Endothelial cell of umbilical vein (primary cell): ENCODE results near the gene ZC2HC1B. TPM values are rescaled to one million over a fixed set of nuclear protein-coding genes. Genes with fewer than 3 reads are reported as not detected.
"Not testable (repeated sequence)": the region's sequence is repeated elsewhere in the genome, so short reads cannot be mapped to it uniquely, and the experiment has no call there.

Experiments used
- BruUV-seq: library from RNA; stranded (reverse); fragments of 400-500 nt; replicated peaks from 2 replicates; lab custom pipeline; 2021; lab: Mats Ljungman, UMichigan
- CTCF ChIA-PET: fragments of 300-600, 350-600 bp; sonication (Branson Sonifier 250); formaldehyde crosslinking; loops from one replicate; lab custom pipeline; 2021; ENCODE audit warnings: antibody characterized with exemption, inconsistent platforms; lab: Charles Lee
- POLR2A ChIA-PET: fragments of 300-600, 350-600 bp; sonication (Branson Sonifier 250); formaldehyde crosslinking; loops from one replicate; lab custom pipeline; 2021; ENCODE audit warnings: antibody characterized with exemption, inconsistent platforms; lab: Charles Lee
- DNase-seq: peaks from one replicate; pipeline ENCODE4 v3.0.0-alpha.2; 2011; ENCODE audit warnings: low read depth, low spot score
- FAIRE-seq: peaks from 2 replicates; lab custom pipeline; 2011; peaks lifted over from hg19 to GRCh38; lab: Jason Lieb, UNC
- H2AFZ ChIP-seq: 2 replicates; pipeline ENCODE4 v1.6.0; 2012; ENCODE audit warnings: low read depth, low read length, control low read depth, inconsistent platforms
- H3K27ac ChIP-seq: 2 replicates; pipeline ENCODE4 v1.5.1; 2011; ENCODE audit warnings: low read depth, mild to moderate bottlenecking, control low read depth, low read length, moderate library complexity; ENCODE audit not compliant: insufficient read depth
- H3K27me3 ChIP-seq, 2 experiments: 2 replicates each; pipeline versions ENCODE4 v1.6.0 to v1.6.1; 2011; ENCODE audit warnings: low read length in 2 of 2, mixed read lengths in 1 of 2; ENCODE audit not compliant: control insufficient read depth in 2 of 2, insufficient read depth in 2 of 2
- H3K36me3 ChIP-seq, 2 experiments: 2 replicates in 1 of 2; 3 replicates in 1 of 2; pipeline ENCODE4 v1.5.1; 2011; ENCODE audit warnings: low read length in 2 of 2, mild to moderate bottlenecking in 1 of 2, moderate library complexity in 1 of 2; ENCODE audit not compliant: control insufficient read depth in 2 of 2, insufficient read depth in 2 of 2; ENCODE audit errors: extremely low read depth in 1 of 2
- H3K4me1 ChIP-seq: 3 replicates; pipeline ENCODE4 v1.5.1; 2011; ENCODE audit warnings: mild to moderate bottlenecking, low read length; ENCODE audit not compliant: control insufficient read depth, insufficient read depth; ENCODE audit errors: extremely low read depth
- H3K4me2 ChIP-seq: 2 replicates; pipeline ENCODE4 v1.6.1; 2011; ENCODE audit warnings: low read length, control low read depth, mixed read lengths; ENCODE audit not compliant: insufficient read depth
- H3K4me3 ChIP-seq, 3 experiments: fragments of 200-600 bp in 1 of 3; sonication (generic), shearing (Covaris generic) in 1 of 3; replicated peaks in 1 of 3; 2 replicates each; pipeline ENCODE4 v1.5.1; 2011 to 2016; ENCODE audit warnings: control low read depth in 3 of 3, low read length in 3 of 3, mild to moderate bottlenecking in 2 of 3, inconsistent platforms in 1 of 3, low read depth in 1 of 3, moderate library complexity in 1 of 3; ENCODE audit not compliant: insufficient read depth in 1 of 3
- H3K79me2 ChIP-seq: 2 replicates; pipeline ENCODE4 v1.6.0; 2012; ENCODE audit warnings: low read length, inconsistent platforms; ENCODE audit not compliant: control insufficient read depth, insufficient read depth
- H3K9ac ChIP-seq: replicated peaks from 2 replicates; pipeline ENCODE3; 2011; ENCODE audit warnings: low read length, control low read depth; ENCODE audit not compliant: insufficient read depth; ENCODE audit errors: extremely low read depth
- H3K9me1 ChIP-seq: replicated peaks from 3 replicates; pipeline ENCODE4 v1.6.0; 2011; ENCODE audit warnings: mild to moderate bottlenecking, low read length; ENCODE audit not compliant: control insufficient read depth, insufficient read depth; ENCODE audit errors: extremely low read depth
- H3K9me3 ChIP-seq: replicated peaks from 2 replicates; pipeline ENCODE4 v1.5.1; 2012; ENCODE audit warnings: low read length, inconsistent platforms; ENCODE audit not compliant: control insufficient read depth, insufficient read depth
- H4K20me1 ChIP-seq: replicated peaks from 2 replicates; pipeline ENCODE3; 2011; ENCODE audit warnings: mild to moderate bottlenecking, low read length; ENCODE audit not compliant: control insufficient read depth, insufficient read depth; ENCODE audit errors: extremely low read depth
- JUN ChIP-seq: IDR thresholded peaks from 2 replicates; pipeline ENCODE4 v1.6.1; 2011; ENCODE audit warnings: borderline replicate concordance, low read depth; ENCODE audit not compliant: insufficient read length, insufficient read depth
- POLR2A ChIP-seq: IDR thresholded peaks from 2 replicates; pipeline ENCODE4 v1.6.1; 2012; ENCODE audit warnings: low read depth, mild to moderate bottlenecking, control low read depth, low read length
- POLR2AphosphoS5 ChIP-seq: IDR thresholded peaks from 2 replicates; pipeline ENCODE4 v1.6.1; 2012; ENCODE audit warnings: low read depth, mild to moderate bottlenecking, control low read depth, low read length, moderate library complexity; ENCODE audit not compliant: insufficient read depth
- dilution Hi-C: fragments of 300-500 bp; cut with MboI; formaldehyde crosslinking; loops from one replicate; pipeline ENCODE4 v1.15.0; 2019; ENCODE audit warnings: low sequenced_read_pairs; ENCODE audit not compliant: extremely low pct_ligation_motif_present
- intact Hi-C: fragments of 100-400 bp; cut with micrococcal nuclease; formaldehyde crosslinking; loops from one replicate; pipeline ENCODE4 v1.10.0; 2022
- polyA plus RNA-seq, 4 experiments: library from polyadenylated mRNA; depleted of rRNA in 3 of 4; stranded (reverse) in 3 of 4; unstranded in 1 of 4; fragments of >200 nt; gene quantifications; 2 replicates each; pipeline versions ENCODE4 v1.2.1 to v1.2.3, GENCODE V29; 2011 to 2012; ENCODE audit warnings: missing spikeins in 1 of 4
- total RNA-seq: library from RNA; stranded (reverse); gene quantifications from 2 replicates; pipeline ENCODE4 v1.2.3, GENCODE V29; 2021
- TF ChIP-seq, protein P1 (sequence below): IDR thresholded peaks from 2 replicates; pipeline ENCODE4 v1.6.1; 2011; ENCODE audit not compliant: insufficient read depth, insufficient read length

ZC2HC1B gene
- total and polyA plus RNA-seq, 2 donors (not counting 3 experiments of a cell fraction or from before 2014, with no cell fraction given): not detected

DNA sequence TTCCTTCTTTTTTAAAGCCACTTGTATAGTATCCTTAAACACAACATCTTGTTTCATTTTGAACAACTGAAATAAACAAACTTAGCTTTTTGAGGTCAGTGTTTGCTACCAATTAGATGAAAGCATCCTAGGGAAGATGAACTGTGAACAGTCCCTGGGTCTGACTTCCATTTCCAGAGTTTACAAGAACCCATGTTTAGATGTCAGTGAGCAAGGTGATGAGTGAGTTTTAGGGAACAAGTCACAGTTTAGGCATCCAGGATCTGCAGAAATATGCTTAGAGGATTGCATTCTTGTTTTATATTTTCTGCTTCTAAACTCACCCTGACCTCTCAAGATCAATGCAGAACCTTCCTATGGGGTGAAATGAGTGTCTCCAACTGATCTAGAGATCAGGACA is 3.0 kb downstream of the ZC2HC1B start:
- Histone ChIP-seq H2AFZ (no peak overlapping the region), H3K79me2 (no peaks in the 10 kb centered on the region), H3K9ac (no peak overlapping the region), H3K4me2 (no peak overlapping the region), H3K9me1 (no peaks in the 10 kb centered on the region), H3K36me3 (peaks cover 2 to 11% of the 10 kb centered on the region in 2 experiments), H3K4me3 (no peak overlapping the region), H3K9me3 (no peaks in the 10 kb centered on the region), H3K27me3 (peaks cover 0 to 1% of the 10 kb centered on the region in 2 experiments), H3K4me1 (no peaks in the 10 kb centered on the region), H3K27ac (no peak overlapping the region), H4K20me1 (no peaks in the 10 kb centered on the region)
- ChIA-PET POLR2A (no interaction called here), CTCF (no interaction called here)
- BruUV-seq: no TSS peak
- TF ChIP-seq JUN (no peak), POLR2A (no peak), POLR2AphosphoS5 (no peak)
- TF ChIP-seq, protein P1, sequence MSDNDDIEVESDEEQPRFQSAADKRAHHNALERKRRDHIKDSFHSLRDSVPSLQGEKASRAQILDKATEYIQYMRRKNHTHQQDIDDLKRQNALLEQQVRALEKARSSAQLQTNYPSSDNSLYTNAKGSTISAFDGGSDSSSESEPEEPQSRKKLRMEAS: no peak
- intact Hi-C loops (no loop called here), dilution Hi-C loops (no loop called here)
- no peak for FAIRE-seq
- no peak for DNase-seq

DNA sequence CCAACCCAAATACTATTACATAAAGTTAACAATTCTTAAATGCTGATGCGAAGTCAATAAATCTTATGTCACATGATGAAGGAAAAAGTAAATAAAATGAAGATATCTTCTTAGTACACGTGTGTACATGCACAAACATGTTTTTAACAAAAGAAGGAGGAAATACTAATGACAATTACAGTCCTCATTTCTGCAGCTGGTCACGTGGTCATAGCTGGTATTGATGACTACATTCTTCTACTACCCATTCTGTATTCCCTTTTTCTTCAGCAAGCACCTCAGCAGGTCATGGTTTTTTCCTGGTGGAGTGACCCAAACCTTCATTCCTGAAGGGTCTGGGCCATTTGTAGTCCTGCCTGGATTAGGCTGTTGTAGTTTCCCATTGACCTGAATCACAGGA is 4.5 kb downstream of the ZC2HC1B start:
- H3K4me3 ChIP-seq, H3K9me1 ChIP-seq, H3K4me1 ChIP-seq, DNase-seq, CTCF ChIA-PET, intact Hi-C loops, H3K9ac ChIP-seq, FAIRE-seq, H3K27me3 ChIP-seq, H3K9me3 ChIP-seq, H3K4me2 ChIP-seq, POLR2A ChIA-PET, H3K36me3 ChIP-seq, dilution Hi-C loops, BruUV-seq, H2AFZ ChIP-seq, H3K79me2 ChIP-seq, H3K27ac ChIP-seq, H4K20me1 ChIP-seq: not testable (repeated sequence)

DNA sequence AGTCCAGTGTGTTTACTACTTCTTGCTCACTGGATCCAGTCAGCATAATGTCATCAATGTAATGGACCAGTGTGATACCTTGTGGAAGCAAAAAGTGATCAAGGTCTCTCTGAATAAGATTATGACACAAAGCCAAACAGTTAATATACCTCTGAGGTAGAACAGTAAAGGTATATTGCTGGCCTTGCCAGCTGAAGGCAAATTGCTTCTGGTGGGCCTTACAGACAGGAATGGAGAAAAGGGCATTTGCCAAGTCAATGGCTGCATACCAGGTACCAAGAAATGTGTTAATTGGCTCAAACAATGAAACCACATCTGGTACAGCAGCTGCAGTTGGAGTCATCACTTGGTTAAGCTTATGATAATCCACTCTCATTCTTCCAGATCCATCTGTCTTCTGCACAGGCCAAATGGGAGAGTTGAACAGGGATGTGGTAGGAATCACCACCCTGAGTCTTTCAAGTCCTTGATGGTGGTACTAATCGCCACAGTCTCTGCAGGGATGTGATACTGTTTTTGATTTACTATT is 7.0 kb downstream of the ZC2HC1B start:
- H3K79me2 ChIP-seq, H3K27ac ChIP-seq, dilution Hi-C loops, H3K9me1 ChIP-seq, H4K20me1 ChIP-seq, H3K9me3 ChIP-seq, POLR2A ChIA-PET, H3K27me3 ChIP-seq, FAIRE-seq, H3K4me1 ChIP-seq, BruUV-seq, H2AFZ ChIP-seq, H3K36me3 ChIP-seq, intact Hi-C loops, DNase-seq, H3K4me2 ChIP-seq, H3K4me3 ChIP-seq, CTCF ChIA-PET, H3K9ac ChIP-seq: not testable (repeated sequence)
